Activated CD4-positive, alpha-beta T cell treated with anti-CD3 and anti-CD28 coated beads for 1 hour (primary cell): Measurements from ENCODE around the gene NPC1L1.

Source experiments
- DNase-seq: peaks from one replicate; pipeline ENCODE4 v3.0.0-alpha.2; 2020

NPC1L1 gene

GRCh38 chr7:44505595-44505994, 35.5 kb downstream of the NPC1L1 start:
- no peak for DNase-seq

- DNase-seq = no peak
Observed at GRCh38 chr7:44498230-44498954, 42.7 kb downstream of the NPC1L1 start.

GRCh38 chr7:44497155-44498027, 43.7 kb downstream of the NPC1L1 start:
- DNase-seq = no peak

GRCh38 chr7:44496385-44496784, 44.7 kb downstream of the NPC1L1 start:
- DNase-seq = no peak

GRCh38 chr7:44494960-44495359, 46.2 kb downstream of the NPC1L1 start:
- no peak for DNase-seq

GRCh38 chr7:44491229-44491628, 49.9 kb downstream of the NPC1L1 start:
- no peak for DNase-seq

GRCh38 chr7:44490351-44491200, 50.6 kb downstream of the NPC1L1 start, which contains the start of gene NUDCD3:
Gene NUDCD3, minus strand, starts transcription at chr7:44490658. Its CDS starts 58 bp downstream, at chr7:44490600.
- peak; percentile 77 for DNase-seq

- DNase-seq = peak; percentile 30
Observed at GRCh38 chr7:44489955-44490350, 51.2 kb downstream of the NPC1L1 start.

- DNase-seq = no peak
Observed at GRCh38 chr7:44488955-44489354, 52.2 kb downstream of the NPC1L1 start.

- no peak for DNase-seq
Observed at GRCh38 chr7:44486693-44487092, 54.4 kb downstream of the NPC1L1 start.

GRCh38 chr7:44486001-44486400, 55.1 kb downstream of the NPC1L1 start:
- no peak for DNase-seq

GRCh38 chr7:44484482-44485313, 56.4 kb downstream of the NPC1L1 start:
- no peak for DNase-seq

- no peak for DNase-seq
Observed at GRCh38 chr7:44482502-44483485, 58.3 kb downstream of the NPC1L1 start.

GRCh38 chr7:44477938-44478337, 63.2 kb downstream of the NPC1L1 start:
- DNase-seq = no peak

- DNase-seq = peak; percentile 37
Observed at GRCh38 chr7:44477063-44477830, 63.9 kb downstream of the NPC1L1 start.

- DNase-seq = no peak
Observed at GRCh38 chr7:44476313-44476712, 64.8 kb downstream of the NPC1L1 start.

- DNase-seq = no peak
Observed at GRCh38 chr7:44473295-44473694, 67.8 kb downstream of the NPC1L1 start.

- DNase-seq = no peak
Observed at GRCh38 chr7:44472843-44473242, 68.3 kb downstream of the NPC1L1 start.

GRCh38 chr7:44471850-44472249, 69.3 kb downstream of the NPC1L1 start:
- DNase-seq = no peak

GRCh38 chr7:44471436-44471835, 69.7 kb downstream of the NPC1L1 start:
- no peak for DNase-seq
